DND-41 (cell line): ENCODE data around the gene PAFAH1B2.

Source experiments
- ATAC-seq: fragments of 200-7000 bp; cut with Tn5 transposase; 3 replicates; pipeline ENCODE4 v1.9.1; 2021; ENCODE audit warnings: low read depth; ENCODE audit not compliant: insufficient read depth
- DNase-seq: peaks from one replicate; pipeline ENCODE4 v3.0.0-alpha.2; 2020
- H2AFZ ChIP-seq: 2 replicates; pipeline ENCODE4 v1.6.0; 2012; ENCODE audit warnings: low read depth, low read length
- H3K27ac ChIP-seq: 2 replicates; pipeline ENCODE4 v1.5.1; 2012; ENCODE audit warnings: low read length, inconsistent platforms
- H3K27me3 ChIP-seq: fragments of 200-600 bp; sonication (generic); 2 replicates; pipeline ENCODE4 v1.6.0; 2012; ENCODE audit warnings: low read length, mild to moderate bottlenecking, inconsistent platforms; ENCODE audit not compliant: insufficient read depth, poor library complexity
- H3K36me3 ChIP-seq: 2 replicates; pipeline ENCODE4 v1.5.1; 2012; ENCODE audit warnings: low read length, inconsistent platforms; ENCODE audit not compliant: insufficient read depth
- H3K4me1 ChIP-seq: 2 replicates; pipeline ENCODE4 v1.5.1; 2012; ENCODE audit warnings: mild to moderate bottlenecking, low read length; ENCODE audit not compliant: insufficient read depth
- H3K4me2 ChIP-seq: 2 replicates; pipeline ENCODE4 v1.6.0; 2012; ENCODE audit warnings: mild to moderate bottlenecking, moderate library complexity, low read length, inconsistent platforms; ENCODE audit not compliant: insufficient read depth
- H3K4me3 ChIP-seq, 2 experiments: fragments of 200-600 bp in 1 of 2; shearing (Covaris generic) in 1 of 2; 2 replicates each; pipeline ENCODE4 v1.5.1; 2012 to 2016; ENCODE audit warnings: inconsistent platforms in 2 of 2, low read length in 2 of 2, mild to moderate bottlenecking in 2 of 2, low read depth in 1 of 2, moderate library complexity in 1 of 2
- H3K79me2 ChIP-seq: 2 replicates; pipeline ENCODE4 v1.6.0; 2012; ENCODE audit warnings: low read length, inconsistent platforms; ENCODE audit not compliant: insufficient read depth
- H3K9ac ChIP-seq: 2 replicates; pipeline ENCODE4 v1.6.0; 2012; ENCODE audit warnings: low read depth, mild to moderate bottlenecking, inconsistent platforms, low read length, moderate library complexity
- H3K9me3 ChIP-seq: 2 replicates; pipeline ENCODE4 v1.5.1; 2012; ENCODE audit warnings: low read length, moderate library complexity, mild to moderate bottlenecking, inconsistent platforms; ENCODE audit not compliant: insufficient read depth, severe bottlenecking
- H4K20me1 ChIP-seq: 2 replicates; pipeline ENCODE4 v1.6.0; 2012; ENCODE audit warnings: low read length; ENCODE audit not compliant: insufficient read depth
- EZH2 ChIP-seq: IDR thresholded peaks from 3 replicates; pipeline ENCODE4 v1.6.1; 2012; ENCODE audit warnings: borderline replicate concordance, low read depth, mild to moderate bottlenecking, moderate library complexity, low read length, inconsistent platforms; ENCODE audit not compliant: severe bottlenecking
- TF ChIP-seq, protein P1 (sequence below): IDR thresholded peaks from 2 replicates; pipeline ENCODE4 v1.5.1; 2012; ENCODE audit warnings: borderline replicate concordance, low read length, moderate library complexity, mild to moderate bottlenecking; ENCODE audit not compliant: poor library complexity, severe bottlenecking; ENCODE audit errors: extremely low read depth

PAFAH1B2 gene

DNA sequence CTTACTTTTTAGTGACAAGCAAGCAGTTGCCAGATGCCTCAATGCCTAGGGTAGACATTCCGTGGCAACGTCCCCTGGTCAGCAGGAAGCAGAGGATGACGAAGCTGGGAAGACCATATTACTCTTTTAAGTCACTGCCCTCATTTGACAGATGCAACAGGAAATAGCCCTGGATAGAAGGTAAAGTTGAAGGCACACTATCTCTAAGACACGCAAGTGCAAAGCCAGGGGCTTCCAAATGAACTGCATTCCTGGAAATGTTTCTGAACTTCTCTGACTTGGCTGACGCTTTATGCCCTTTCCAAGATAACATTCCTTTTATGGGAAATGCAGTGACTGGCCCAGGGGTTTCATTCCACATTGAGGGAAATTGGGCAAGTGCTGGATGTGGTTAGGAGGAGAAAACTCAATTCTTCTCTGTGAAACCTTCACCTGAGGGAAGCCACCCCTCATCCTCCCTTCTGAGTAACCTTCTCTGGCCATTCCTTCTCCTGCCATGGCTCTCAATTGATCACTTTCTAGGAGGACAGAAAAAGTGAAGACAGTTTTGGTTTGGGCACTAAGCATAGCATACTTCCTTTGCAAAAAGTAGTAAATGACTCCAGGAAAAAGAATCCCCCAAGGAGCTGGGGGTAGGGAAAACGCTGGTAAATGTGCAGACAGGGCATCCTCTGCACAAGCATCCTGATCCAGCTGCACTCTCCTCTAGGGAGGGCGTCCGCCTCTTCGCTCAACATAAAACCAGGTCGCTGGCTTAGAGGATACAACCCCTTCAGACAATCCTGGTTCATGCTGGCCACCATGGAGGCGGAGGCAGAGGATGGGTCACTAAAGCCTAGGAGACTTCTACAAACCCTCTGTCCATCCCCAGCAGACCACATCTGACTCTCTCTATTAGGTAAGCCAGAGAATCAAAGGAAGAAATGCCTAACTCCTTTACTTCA is 73.3 kb downstream of the PAFAH1B2 start:
- peaks cover 87% of the 10 kb centered on the region for H3K36me3 ChIP-seq
- ATAC-seq (no peak), DNase-seq (no peak)
- H3K4me3 ChIP-seq = no peak overlapping the region
- H3K9me3 ChIP-seq = no peaks in the 10 kb centered on the region
- no peak overlapping the region for H3K27ac ChIP-seq
- H3K9ac ChIP-seq = no peak overlapping the region
- no peaks in the 10 kb centered on the region for H3K27me3 ChIP-seq
- TF ChIP-seq EZH2 = no peak
- TF ChIP-seq, protein P1, sequence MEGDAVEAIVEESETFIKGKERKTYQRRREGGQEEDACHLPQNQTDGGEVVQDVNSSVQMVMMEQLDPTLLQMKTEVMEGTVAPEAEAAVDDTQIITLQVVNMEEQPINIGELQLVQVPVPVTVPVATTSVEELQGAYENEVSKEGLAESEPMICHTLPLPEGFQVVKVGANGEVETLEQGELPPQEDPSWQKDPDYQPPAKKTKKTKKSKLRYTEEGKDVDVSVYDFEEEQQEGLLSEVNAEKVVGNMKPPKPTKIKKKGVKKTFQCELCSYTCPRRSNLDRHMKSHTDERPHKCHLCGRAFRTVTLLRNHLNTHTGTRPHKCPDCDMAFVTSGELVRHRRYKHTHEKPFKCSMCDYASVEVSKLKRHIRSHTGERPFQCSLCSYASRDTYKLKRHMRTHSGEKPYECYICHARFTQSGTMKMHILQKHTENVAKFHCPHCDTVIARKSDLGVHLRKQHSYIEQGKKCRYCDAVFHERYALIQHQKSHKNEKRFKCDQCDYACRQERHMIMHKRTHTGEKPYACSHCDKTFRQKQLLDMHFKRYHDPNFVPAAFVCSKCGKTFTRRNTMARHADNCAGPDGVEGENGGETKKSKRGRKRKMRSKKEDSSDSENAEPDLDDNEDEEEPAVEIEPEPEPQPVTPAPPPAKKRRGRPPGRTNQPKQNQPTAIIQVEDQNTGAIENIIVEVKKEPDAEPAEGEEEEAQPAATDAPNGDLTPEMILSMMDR = no peak
- H2AFZ ChIP-seq = no peak overlapping the region
- H3K4me2 ChIP-seq = no peak overlapping the region
- no peaks in the 10 kb centered on the region for H3K79me2 ChIP-seq
- no peaks in the 10 kb centered on the region for H3K4me1 ChIP-seq
- H4K20me1 ChIP-seq = no peaks in the 10 kb centered on the region

DNA sequence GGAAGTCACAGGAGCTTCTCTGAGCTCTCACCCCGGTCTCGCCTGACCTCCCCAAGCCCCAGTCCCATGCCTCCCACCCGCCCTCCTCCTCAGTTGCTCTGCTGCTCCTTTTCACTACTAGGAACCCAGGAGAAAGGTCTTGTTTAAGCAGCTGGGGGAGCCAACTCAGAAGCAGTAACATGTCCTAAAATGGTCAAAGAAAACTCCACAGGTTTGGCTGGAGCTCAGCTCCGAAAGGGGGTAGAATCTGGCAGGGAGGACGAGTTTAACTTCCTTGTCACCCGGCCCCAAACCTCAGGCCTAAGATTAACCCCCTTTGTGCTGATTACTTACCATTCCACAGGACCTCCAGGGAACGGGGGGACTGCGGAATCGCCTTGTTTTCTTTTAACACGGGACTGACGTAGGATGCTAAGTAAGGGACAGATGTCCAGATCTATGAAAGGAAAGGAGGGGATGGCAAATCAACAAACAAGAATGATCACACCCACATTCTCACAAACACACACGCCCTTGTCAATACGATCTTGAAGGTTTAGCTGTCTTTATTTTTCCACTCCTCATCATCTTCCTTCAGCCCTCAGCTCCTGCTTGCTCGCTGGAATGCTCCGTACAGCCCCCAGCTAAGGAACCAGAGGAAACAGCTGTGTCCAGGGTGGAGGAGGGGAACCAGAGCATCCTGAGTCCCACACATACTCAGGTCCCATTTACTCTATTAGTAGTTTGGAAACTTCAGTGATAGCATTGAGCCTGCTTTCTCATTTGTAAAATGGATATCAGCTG is 74.2 kb downstream of the PAFAH1B2 start:
- Histone ChIP-seq H2AFZ (no peak overlapping the region), H3K79me2 (no peaks in the 10 kb centered on the region), H3K4me1 (no peaks in the 10 kb centered on the region), H3K9ac (no peak overlapping the region), H3K4me2 (no peak overlapping the region), H3K27ac (no peak overlapping the region), H3K27me3 (no peaks in the 10 kb centered on the region), H3K36me3 (peaks cover 86% of the 10 kb centered on the region), H3K9me3 (no peaks in the 10 kb centered on the region), H4K20me1 (no peaks in the 10 kb centered on the region), H3K4me3 (no peak overlapping the region)
- DNase-seq (no peak), ATAC-seq (no peak)
- TF ChIP-seq EZH2 = no peak
- TF ChIP-seq, protein P1 = no peak

DNA sequence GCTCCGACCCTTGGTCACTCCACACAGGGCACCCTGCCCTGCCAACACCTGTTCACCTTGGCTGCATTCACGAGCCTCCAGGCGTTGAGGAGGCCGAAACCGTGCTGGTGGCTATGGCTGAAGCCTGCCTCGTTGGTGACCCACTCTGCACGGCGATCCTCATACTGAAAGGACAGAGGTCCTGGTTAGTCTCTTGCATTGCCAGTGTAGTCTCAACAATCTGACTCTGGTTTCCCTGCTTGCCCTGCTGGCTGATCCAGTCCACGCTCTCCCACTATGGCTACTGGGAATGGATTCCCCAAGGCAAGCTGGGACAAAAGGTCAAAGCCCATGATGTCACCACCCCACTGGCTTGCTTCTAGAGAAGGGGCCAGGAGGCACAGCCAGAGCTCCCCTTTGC is 74.9 kb downstream of the PAFAH1B2 start:
- no peak for ATAC-seq
- H3K79me2 ChIP-seq = no peaks in the 10 kb centered on the region
- no peak overlapping the region for H3K4me3 ChIP-seq
- no peaks in the 10 kb centered on the region for H3K9me3 ChIP-seq
- H3K9ac ChIP-seq = no peak overlapping the region
- H3K27me3 ChIP-seq = no peaks in the 10 kb centered on the region
- TF ChIP-seq, protein P1 = no peak
- TF ChIP-seq EZH2 = no peak
- H3K27ac ChIP-seq = no peak overlapping the region
- no peak overlapping the region for H2AFZ ChIP-seq
- H4K20me1 ChIP-seq = 0 out of 2 replicates have a peak, but pooled peaks cover 4% of the 10 kb centered on the region
- peaks cover 89% of the 10 kb centered on the region for H3K36me3 ChIP-seq
- H3K4me2 ChIP-seq = no peak overlapping the region
- no peak for DNase-seq
- no peaks in the 10 kb centered on the region for H3K4me1 ChIP-seq
